PC-3 (cell line): ENCODE measurements around the gene LAMB4. TPM values are rescaled to one million over a fixed set of nuclear protein-coding genes. Genes with fewer than 3 reads are reported as not detected.

Source experiments
- ATAC-seq: fragments of 200-7000 bp; cut with Tn5 transposase; 2 replicates; pipeline ENCODE4 v1.9.1; 2020; ENCODE audit warnings: mild to moderate bottlenecking, moderate library complexity
- BruUV-seq: library from RNA; stranded (reverse); fragments of 400-500 nt; replicated peaks from 2 replicates; lab custom pipeline; 2021; lab: Mats Ljungman, UMichigan
- CTCF ChIA-PET: fragments of 300-600 bp; sonication (Branson Sonifier 250); formaldehyde crosslinking; loops from one replicate; lab custom pipeline; 2022; ENCODE audit warnings: antibody characterized with exemption; lab: Charles Lee
- POLR2A ChIA-PET: fragments of 300-600 bp; sonication (Branson Sonifier 250); formaldehyde crosslinking; loops from one replicate; lab custom pipeline; 2022; ENCODE audit warnings: antibody characterized with exemption; ENCODE audit not compliant: unreplicated experiment; lab: Charles Lee
- DNase-seq: peaks from one replicate; pipeline ENCODE4 v3.0.0-alpha.2; 2015
- H2AFZ ChIP-seq: fragments of 300-600 bp; sonication (generic); 2 replicates; pipeline ENCODE4 v1.6.0; 2016; ENCODE audit warnings: antibody characterized with exemption, low read length
- H3F3A ChIP-seq: fragments of 300-600 bp; sonication (generic); one replicate; pipeline ENCODE4 v1.6.0; 2017; ENCODE audit warnings: antibody characterized with exemption, low read length, control low read depth, mild to moderate bottlenecking; ENCODE audit not compliant: unreplicated experiment
- H3K27ac ChIP-seq: fragments of 300-600 bp; sonication (generic); 2 replicates; pipeline ENCODE4 v1.5.1; 2016; ENCODE audit warnings: mild to moderate bottlenecking, low read length
- H3K27me3 ChIP-seq: fragments of 300-600 bp; sonication (generic); 2 replicates; pipeline ENCODE4 v1.6.1; 2016; ENCODE audit warnings: low read length, mixed read lengths
- H3K36me3 ChIP-seq: fragments of 300-600 bp; sonication (generic); 2 replicates; pipeline ENCODE4 v1.6.1; 2016; ENCODE audit warnings: low read depth, mixed run types, low read length, mixed read lengths
- H3K4me1 ChIP-seq: fragments of 300-600 bp; sonication (generic); 2 replicates; pipeline ENCODE4 v1.5.1; 2016; ENCODE audit warnings: low read length; ENCODE audit not compliant: insufficient read depth
- H3K4me2 ChIP-seq: fragments of 300-600 bp; sonication (generic); 2 replicates; pipeline ENCODE4 v1.6.0; 2016; ENCODE audit warnings: low read length
- H3K4me3 ChIP-seq: fragments of 300-600 bp; sonication (generic); 2 replicates; pipeline ENCODE4 v1.5.1; 2016; ENCODE audit warnings: mild to moderate bottlenecking, low read length, mixed read lengths
- H3K79me2 ChIP-seq: fragments of 300-600 bp; sonication (generic); 2 replicates; pipeline ENCODE4 v1.6.1; 2017; ENCODE audit warnings: low read length, mixed read lengths
- H3K9ac ChIP-seq: fragments of 300-600 bp; sonication (generic); 2 replicates; pipeline ENCODE4 v1.6.0; 2016; ENCODE audit warnings: mild to moderate bottlenecking, low read length
- H3K9me2 ChIP-seq: fragments of 300-600 bp; sonication (generic); replicated peaks from 2 replicates; pipeline ENCODE4 v1.6.1; 2016; ENCODE audit warnings: mixed run types, low read length, mixed read lengths
- H3K9me3 ChIP-seq: fragments of 300-600 bp; sonication (generic); 2 replicates; pipeline ENCODE4 v1.6.1; 2016; ENCODE audit warnings: low read length, mixed read lengths
- H4K20me1 ChIP-seq: fragments of 300-600 bp; sonication (generic); 2 replicates; pipeline ENCODE4 v1.6.1; 2016; ENCODE audit warnings: low read length, mixed read lengths
- CTCF ChIP-seq: fragments of 300-600 bp; sonication (generic); conservative IDR thresholded peaks from 2 replicates; pipeline ENCODE4 v1.5.1; 2017; ENCODE audit warnings: antibody characterized with exemption, low read depth, mild to moderate bottlenecking, low read length
- EZH2 ChIP-seq: fragments of 300-600 bp; sonication (generic); IDR thresholded peaks from one replicate; pipeline ENCODE4 v1.6.1; 2017; ENCODE audit warnings: antibody characterized with exemption, mild to moderate bottlenecking, low read length; ENCODE audit not compliant: unreplicated experiment
- EZH2phosphoT487 ChIP-seq: fragments of 300-600 bp; sonication (generic); IDR thresholded peaks from 2 replicates; pipeline ENCODE4 v1.6.1; 2018; ENCODE audit warnings: mild to moderate bottlenecking, antibody characterized with exemption, low read length, borderline replicate concordance
- intact Hi-C: fragments of 100-400 bp; cut with micrococcal nuclease; formaldehyde crosslinking; loops from 2 replicates; pipeline ENCODE4 v1.9.0; 2023
- total RNA-seq: library from RNA; depleted of rRNA; stranded (reverse); fragments of >200 nt; gene quantifications from 2 replicates; pipeline ENCODE4 v1.2.3, GENCODE V29; 2014

Gene LAMB4
- total RNA-seq, 1 experiment from 2014 or later: 0.04 TPM

- ChIA-PET POLR2A (no interaction called here), CTCF (no interaction called here)
- Histone ChIP-seq H3K9me2 (0 out of 2 replicates have a peak, but pooled peaks cover 3% of the 10 kb centered on the region), H3K4me3 (no peak overlapping the region), H4K20me1 (no peaks in the 10 kb centered on the region), H3K79me2 (no peaks in the 10 kb centered on the region), H3K4me1 (no peaks in the 10 kb centered on the region), H3K4me2 (no peak overlapping the region), H3F3A (no peaks in the 10 kb centered on the region), H3K27ac (no peak overlapping the region), H3K36me3 (no peaks in the 10 kb centered on the region), H3K9me3 (no peaks in the 10 kb centered on the region), H2AFZ (no peak overlapping the region), H3K27me3 (peaks cover 29% of the 10 kb centered on the region), H3K9ac (no peak overlapping the region)
- no peak for DNase-seq
- no TSS peak for BruUV-seq
- TF ChIP-seq EZH2phosphoT487 (no peak), EZH2 (no peak), CTCF (no peak)
- intact Hi-C loops: no loop called here
- ATAC-seq: no peak
These were observed 26.9 kb upstream of the LAMB4 start for GRCh38 chr7:108156897-108157605.

- Histone ChIP-seq H2AFZ (no peak overlapping the region), H3K27me3 (peaks cover 28% of the 10 kb centered on the region), H3K9ac (no peak overlapping the region), H3F3A (no peaks in the 10 kb centered on the region), H3K79me2 (no peaks in the 10 kb centered on the region), H3K9me3 (no peaks in the 10 kb centered on the region), H3K4me1 (no peaks in the 10 kb centered on the region), H3K27ac (no peak overlapping the region), H3K9me2 (0 out of 2 replicates have a peak, but pooled peaks cover 3% of the 10 kb centered on the region), H3K36me3 (no peaks in the 10 kb centered on the region), H3K4me3 (no peak overlapping the region), H4K20me1 (no peaks in the 10 kb centered on the region), H3K4me2 (no peak overlapping the region)
- BruUV-seq: no TSS peak
- DNase-seq (no peak), ATAC-seq (no peak)
- intact Hi-C loops: no loop called here
- no peak for TF ChIP-seq EZH2
- TF ChIP-seq EZH2phosphoT487: no peak
- no peak for TF ChIP-seq CTCF
- POLR2A ChIA-PET: no interaction called here
- CTCF ChIA-PET: no interaction called here
These were observed 22.0 kb upstream of the LAMB4 start for GRCh38 chr7:108152198-108152597.

- 0 out of 2 replicates have a peak, but pooled peaks cover 3% of the 10 kb centered on the region for H3K9me2 ChIP-seq
- ATAC-seq (no peak), DNase-seq (no peak)
- H3K27me3 ChIP-seq: peaks cover 28% of the 10 kb centered on the region
- no peak overlapping the region for H2AFZ ChIP-seq
- no peaks in the 10 kb centered on the region for H3K9me3 ChIP-seq
- no peak for TF ChIP-seq EZH2phosphoT487
- TF ChIP-seq CTCF: no peak
- no peak for TF ChIP-seq EZH2
- no peak overlapping the region for H3K4me3 ChIP-seq
- H4K20me1 ChIP-seq: no peaks in the 10 kb centered on the region
- ChIA-PET CTCF (no interaction called here), POLR2A (no interaction called here)
- no peaks in the 10 kb centered on the region for H3F3A ChIP-seq
- no peak overlapping the region for H3K27ac ChIP-seq
- no peak overlapping the region for H3K9ac ChIP-seq
- no TSS peak for BruUV-seq
- no peak overlapping the region for H3K4me2 ChIP-seq
- H3K36me3 ChIP-seq: no peaks in the 10 kb centered on the region
- intact Hi-C loops: loop anchor here (5.0 kb wide), 2 partner anchors 153 to 203 kb away; no protein-coding TSS in a partner anchor
- no peaks in the 10 kb centered on the region for H3K4me1 ChIP-seq
- no peaks in the 10 kb centered on the region for H3K79me2 ChIP-seq
These were observed 19.7 kb upstream of the LAMB4 start for GRCh38 chr7:108149908-108150307.
